NCI-H345 treated with DMSO at 0.1 percent for 48 hours (cell line): ENCODE results near the gene OR5AU1.
"Not testable (repeated sequence)": the region's sequence is repeated elsewhere in the genome, so short reads cannot be mapped to it uniquely, and the experiment has no call there.

Experiments used
- DNase-seq: peaks from one replicate; lab custom pipeline; 2025; ENCODE audit not compliant: unreplicated experiment; lab: John Stamatoyannopoulos, UW

Gene OR5AU1

DNA sequence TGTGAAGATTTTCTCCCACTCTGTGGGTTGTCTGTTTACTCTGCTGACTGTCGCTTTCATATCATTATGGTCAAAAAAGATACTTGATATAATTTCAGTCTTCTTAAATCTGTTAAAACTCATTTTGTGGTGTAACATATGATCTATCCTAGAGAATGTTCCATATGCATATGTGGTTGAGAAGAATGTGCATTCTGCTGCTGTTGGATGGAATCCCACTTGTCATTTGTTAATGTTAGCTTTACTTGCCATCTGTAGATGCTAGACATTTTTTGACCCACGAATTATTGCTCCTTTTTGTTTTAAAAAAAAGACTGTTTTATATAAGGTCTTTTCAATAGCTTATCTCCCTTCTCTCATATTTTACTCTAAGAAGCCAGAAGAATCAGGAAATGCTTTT lies 26.3 kb upstream of the OR5AU1 start:
- DNase-seq, result no peak

- DNase-seq, result no peak
These were observed 15.3 kb upstream of the OR5AU1 start for GRCh38 chr14:21171128-21171527.

- no peak for DNase-seq
These were observed 13.7 kb upstream of the OR5AU1 start for GRCh38 chr14:21169573-21169972.

GRCh38 chr14:21168055-21168454 lies 12.2 kb upstream of the OR5AU1 start:
- DNase-seq, result no peak

DNA sequence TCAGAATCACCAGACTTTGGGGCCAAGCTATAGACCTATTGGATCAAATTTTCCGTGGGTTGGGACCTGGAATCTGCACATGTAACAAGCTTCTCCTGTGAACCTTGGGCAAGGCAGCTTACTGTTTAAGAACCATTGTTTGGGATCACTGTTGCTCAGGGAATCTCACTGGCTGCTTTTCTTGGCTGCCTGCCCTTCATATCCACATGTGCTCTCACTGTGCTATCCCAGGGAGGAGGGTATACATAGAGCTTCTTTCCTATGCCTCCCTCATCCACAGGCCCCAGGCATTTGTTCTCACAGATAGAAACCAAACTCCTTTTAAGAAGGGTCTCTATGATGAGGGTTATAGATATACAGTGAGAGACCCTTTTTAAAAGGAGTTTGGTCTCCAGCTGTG lies 9.8 kb upstream of the OR5AU1 start:
- not testable (repeated sequence) for DNase-seq

DNA sequence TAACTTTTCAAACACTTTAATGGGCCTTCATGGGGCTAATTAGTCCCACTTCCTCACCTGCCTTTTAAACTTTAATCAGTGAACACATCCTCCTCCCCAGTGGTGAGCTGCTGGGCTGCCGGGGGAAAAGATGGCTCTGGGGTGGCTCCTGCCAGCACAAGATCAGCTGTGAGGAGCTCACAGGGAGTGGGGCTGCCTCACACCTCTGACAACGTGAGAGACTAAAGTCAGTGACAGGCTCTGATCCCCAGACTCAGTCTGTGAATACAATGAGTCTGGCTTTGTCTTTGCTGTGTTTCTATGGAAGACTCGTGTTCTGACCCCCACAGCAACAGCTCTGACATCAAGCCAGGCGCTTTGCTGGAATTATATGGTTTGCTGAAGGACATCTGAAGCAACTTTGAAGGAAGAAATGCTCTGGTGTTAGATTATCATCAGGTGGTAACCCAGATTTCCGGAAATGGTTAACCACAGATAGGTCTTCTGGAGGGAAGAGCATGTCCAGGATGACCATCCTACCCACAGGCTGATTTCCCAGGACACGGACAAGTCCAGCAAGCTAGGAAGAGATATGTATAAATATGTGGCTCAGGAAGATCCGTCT lies 9.2 kb upstream of the OR5AU1 start:
- not testable (repeated sequence) for DNase-seq

- no peak for DNase-seq
These were observed 8.0 kb upstream of the OR5AU1 start for GRCh38 chr14:21163871-21164291.

DNA sequence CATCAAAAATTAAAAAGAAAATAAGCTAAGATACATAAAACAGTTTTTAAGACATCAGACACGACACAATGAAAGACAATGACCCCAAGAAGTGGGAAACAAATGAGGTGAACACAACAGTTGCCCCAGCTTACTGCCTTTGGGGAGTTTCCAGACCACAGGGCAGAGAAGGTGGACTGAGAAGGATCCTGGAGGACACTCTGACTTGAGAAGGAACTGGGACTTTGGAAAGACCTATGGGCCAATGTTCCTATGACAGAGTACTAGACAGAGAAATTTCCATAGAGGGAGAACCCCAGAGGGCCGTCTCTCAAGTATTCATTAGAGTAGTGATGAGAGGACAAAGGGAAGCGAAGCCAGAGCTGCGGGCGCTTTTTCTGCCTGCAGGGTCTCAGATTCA lies 6.2 kb upstream of the OR5AU1 start:
- no peak for DNase-seq

- no peak for DNase-seq
These were observed 4.3 kb upstream of the OR5AU1 start for GRCh38 chr14:21160061-21160610.

DNA sequence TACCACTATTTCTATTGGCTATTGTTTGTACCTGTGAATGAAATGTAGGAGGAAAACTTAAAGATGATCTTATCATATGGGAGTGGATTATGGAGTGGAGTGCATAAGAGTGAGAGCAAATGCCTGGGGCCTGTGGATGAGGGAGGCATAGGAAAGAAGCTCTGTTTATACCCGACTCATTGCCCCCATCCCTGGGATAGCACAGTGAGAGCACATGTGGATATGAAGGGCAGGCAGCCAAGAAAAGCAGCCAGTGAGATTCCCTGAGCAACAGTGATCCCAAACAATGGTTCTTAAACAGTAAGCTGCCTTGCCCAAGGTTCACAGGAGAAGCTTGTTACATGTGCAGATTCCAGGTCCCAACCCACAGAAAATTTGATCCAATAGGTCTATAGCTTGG lies 2.3 kb upstream of the OR5AU1 start:
- not testable (repeated sequence) for DNase-seq

DNA sequence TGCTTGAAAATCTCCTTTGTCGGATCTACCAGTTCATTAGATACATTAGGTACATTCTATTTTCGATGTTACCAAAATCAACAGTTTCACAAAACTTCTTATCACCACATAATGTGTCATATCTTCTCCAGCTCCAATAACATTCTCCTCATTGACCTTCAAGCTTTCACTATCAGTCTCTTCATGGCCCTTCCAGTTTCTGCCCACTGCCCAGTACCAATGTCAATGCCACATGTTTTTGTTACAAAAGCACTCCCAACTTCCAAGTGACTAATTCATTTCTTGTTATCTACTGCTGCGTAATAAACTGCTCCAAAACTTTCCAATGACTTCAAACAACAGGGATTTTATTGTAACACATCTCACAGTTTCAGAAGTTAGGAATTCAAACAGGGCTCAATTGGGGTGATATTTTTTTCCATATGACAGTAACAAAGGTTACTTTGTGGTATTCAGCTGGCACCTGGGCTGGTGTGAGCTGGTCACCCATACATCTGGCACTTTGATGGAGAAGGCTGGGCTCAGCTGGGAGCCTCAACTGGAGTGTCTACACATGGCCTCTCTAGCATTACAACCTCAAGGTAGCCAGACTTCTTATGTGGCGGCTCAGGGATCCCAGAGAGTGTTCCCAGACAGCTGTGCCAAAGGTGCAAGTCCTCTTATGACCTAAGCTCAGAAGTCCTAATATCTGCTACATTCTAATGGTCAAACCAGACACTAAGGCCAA lies 6.1 kb downstream of the OR5AU1 start:
- no peak for DNase-seq

- no peak for DNase-seq
These were observed 10.4 kb downstream of the OR5AU1 start for GRCh38 chr14:21145437-21145836.

- DNase-seq, result no peak
These were observed 13.5 kb downstream of the OR5AU1 start for GRCh38 chr14:21142357-21142756.

DNA sequence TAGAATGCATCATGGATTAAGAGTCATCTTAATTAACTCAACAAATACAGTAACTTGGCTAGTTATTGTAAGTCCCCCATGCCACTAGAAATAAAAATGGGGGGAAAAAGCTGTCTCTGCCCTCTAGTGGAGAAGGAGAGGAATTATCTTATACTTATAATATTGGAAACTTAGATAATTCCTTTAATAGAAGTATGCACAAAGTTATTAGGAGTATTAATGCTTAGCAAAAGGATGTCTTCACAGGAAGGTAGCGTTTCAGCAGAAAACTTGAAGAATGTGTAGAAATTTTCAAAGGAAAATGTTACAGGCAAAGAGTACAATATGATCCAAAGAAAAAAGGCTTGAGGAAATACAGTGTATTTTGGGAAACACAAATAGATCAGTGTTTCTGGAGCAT lies 19.8 kb downstream of the OR5AU1 start:
- DNase-seq, result no peak

DNA sequence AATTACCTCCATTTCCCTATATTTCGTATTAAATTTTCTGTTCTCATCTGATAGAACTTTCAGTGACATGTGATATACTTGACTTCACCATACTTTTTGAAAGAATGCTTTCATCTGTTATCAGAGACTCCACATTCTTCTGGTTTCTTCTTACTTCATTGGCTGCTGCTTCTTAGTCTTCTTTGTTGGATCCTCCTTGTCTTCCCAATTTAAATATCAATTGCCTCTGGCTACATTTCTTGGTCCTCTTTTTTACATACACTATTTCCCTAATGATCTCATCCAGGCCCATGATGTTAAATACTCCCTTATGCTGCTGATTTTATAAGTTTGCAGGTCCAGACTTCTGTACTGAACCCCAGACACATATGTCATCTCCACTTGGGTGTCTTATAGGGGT lies 22.0 kb downstream of the OR5AU1 start:
- no peak for DNase-seq

DNA sequence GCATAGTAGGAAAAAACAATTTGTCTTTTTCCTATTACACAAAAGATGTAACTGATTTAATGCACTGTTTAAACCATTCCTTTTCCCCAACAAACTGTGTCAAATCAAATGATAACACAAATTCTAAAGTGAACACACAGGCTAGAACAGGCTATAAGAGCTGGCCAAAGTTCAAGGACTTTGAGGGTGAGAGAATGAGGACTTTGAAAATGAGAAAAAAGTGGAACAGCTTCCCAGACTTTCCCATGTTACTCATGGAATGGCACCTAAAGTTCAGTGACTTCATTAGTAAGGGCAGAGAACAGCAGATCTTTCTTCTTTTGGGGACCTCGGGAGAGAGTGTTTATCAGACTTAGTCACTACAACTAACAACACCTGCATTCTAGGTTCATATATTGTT lies 32.4 kb downstream of the OR5AU1 start:
- DNase-seq, result no peak

- no peak for DNase-seq
These were observed 34.7 kb downstream of the OR5AU1 start for GRCh38 chr14:21121122-21121521.

- no peak for DNase-seq
These were observed 35.2 kb downstream of the OR5AU1 start for GRCh38 chr14:21120686-21121085.

- no peak for DNase-seq
These were observed 36.9 kb downstream of the OR5AU1 start for GRCh38 chr14:21118933-21119332.

DNA sequence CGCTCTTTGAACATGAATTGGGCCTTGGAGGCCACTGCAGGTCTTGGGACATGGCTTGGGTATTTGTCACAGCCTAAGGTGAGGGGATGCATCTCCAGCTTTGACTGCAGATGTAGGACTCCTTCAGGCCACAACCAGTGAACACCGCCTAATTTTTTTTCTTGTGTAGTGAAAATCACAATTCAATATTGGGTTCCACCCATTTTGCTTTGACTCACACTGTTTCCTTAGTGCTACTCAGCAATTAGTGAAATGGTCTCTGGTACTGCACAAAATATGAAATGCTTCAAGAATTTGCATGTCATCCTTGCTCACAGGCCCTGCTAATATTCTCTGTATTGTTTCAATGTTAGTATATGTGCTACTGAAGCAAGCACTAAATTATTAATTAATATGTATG lies 42.5 kb downstream of the OR5AU1 start:
- DNase-seq, result no peak

DNA sequence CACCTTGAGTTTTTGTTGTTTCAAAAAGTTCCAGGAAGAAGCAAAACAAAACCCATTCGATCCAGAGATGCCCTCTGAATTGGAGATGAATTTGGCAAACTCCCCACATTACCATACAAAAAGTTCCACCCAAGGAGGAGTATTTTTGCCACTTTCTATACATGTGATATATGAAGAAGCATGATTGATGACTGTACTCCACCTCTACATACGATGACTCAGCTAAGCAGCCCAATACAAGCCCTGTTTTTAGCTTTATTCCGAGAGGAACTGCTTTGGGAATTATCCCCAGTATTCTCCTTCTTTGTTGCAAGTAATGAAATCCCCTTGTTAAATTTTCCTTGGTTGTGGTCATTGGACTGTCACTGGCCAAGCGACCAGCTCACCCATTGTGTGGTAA lies 43.6 kb downstream of the OR5AU1 start:
- no peak for DNase-seq

- DNase-seq, result no peak
These were observed 46.3 kb downstream of the OR5AU1 start for GRCh38 chr14:21109377-21110138.
